H1 (cell line): ENCODE measurements around the gene PDE4B. TPM values are rescaled to one million over a fixed set of nuclear protein-coding genes. Genes with fewer than 3 reads are reported as not detected.

ENCODE experiments used
- CTCF ChIA-PET: fragments of 300-600 bp; sonication (Branson Sonifier 250); formaldehyde crosslinking; loops from one replicate; lab custom pipeline; 2021; ENCODE audit not compliant: partially characterized antibody; lab: Charles Lee
- POLR2A ChIA-PET: fragments of 300-600 bp; sonication (Branson Sonifier 250); formaldehyde crosslinking; loops from one replicate; lab custom pipeline; 2021; ENCODE audit warnings: inconsistent platforms; ENCODE audit not compliant: partially characterized antibody; lab: Charles Lee
- DNase-seq, 2 experiments: peaks; one replicate each; pipeline versions ENCODE4 v3.0.0 to v3.0.0-alpha.2; 2010 to 2022; ENCODE audit warnings: low spot score in 2 of 2, low read depth in 1 of 2, mixed read lengths in 1 of 2
- FAIRE-seq: peaks from 2 replicates; lab custom pipeline; 2011; peaks lifted over from hg19 to GRCh38; lab: Jason Lieb, UNC
- H2AFZ ChIP-seq: 2 replicates; pipeline ENCODE4 v1.8.1; 2012; ENCODE audit warnings: low read length, inconsistent platforms
- H2AK5ac ChIP-seq: 2 replicates; pipeline ENCODE4 v1.6.1; 2013; ENCODE audit warnings: low read depth, low read length
- H2BK120ac ChIP-seq: replicated peaks from 2 replicates; pipeline ENCODE3; 2013; ENCODE audit warnings: low read depth, low read length, inconsistent platforms
- H2BK12ac ChIP-seq: 2 replicates; pipeline ENCODE4 v1.6.1; 2013; ENCODE audit warnings: low read depth, low read length
- H2BK15ac ChIP-seq: 2 replicates; pipeline ENCODE4 v1.6.1; 2013; ENCODE audit warnings: low read length
- H2BK20ac ChIP-seq: 2 replicates; pipeline ENCODE4 v1.6.1; 2013; ENCODE audit warnings: low read length
- H2BK5ac ChIP-seq: 2 replicates; pipeline ENCODE4 v1.6.1; 2013; ENCODE audit warnings: low read depth, low read length
- H3K14ac ChIP-seq: 2 replicates; pipeline ENCODE4 v1.6.1; 2013; ENCODE audit warnings: inconsistent platforms; ENCODE audit not compliant: insufficient read length
- H3K18ac ChIP-seq: 2 replicates; pipeline ENCODE4 v1.6.1; 2013; ENCODE audit warnings: low read length; ENCODE audit errors: extremely low read depth
- H3K23ac ChIP-seq: 2 replicates; pipeline ENCODE4 v1.6.1; 2013; ENCODE audit warnings: inconsistent platforms; ENCODE audit not compliant: insufficient read length
- H3K23me2 ChIP-seq: 2 replicates; pipeline ENCODE4 v1.6.1; 2013; ENCODE audit warnings: low read depth, low read length
- H3K27ac ChIP-seq: 2 replicates; pipeline ENCODE4 v1.6.1; 2011; ENCODE audit warnings: low read depth, low read length, inconsistent platforms
- H3K27me3 ChIP-seq, 4 experiments: replicated peaks in 1 of 4; 1 replicate in 1 of 4; 2 replicates in 3 of 4; pipeline versions ENCODE4 v1.6.1 to v1.8.1; 2011 to 2013; ENCODE audit warnings: low read length in 3 of 4, mild to moderate bottlenecking in 3 of 4, inconsistent platforms in 2 of 4, mixed read lengths in 2 of 4, moderate library complexity in 1 of 4; ENCODE audit not compliant: control insufficient read depth in 3 of 4, insufficient read depth in 3 of 4; ENCODE audit errors: extremely low read depth in 1 of 4
- H3K36me3 ChIP-seq, 4 experiments: 2 replicates each; pipeline versions ENCODE4 v1.6.1 to v1.8.1; 2011 to 2013; ENCODE audit warnings: mild to moderate bottlenecking in 4 of 4, low read length in 3 of 4, moderate library complexity in 2 of 4, control low read depth in 1 of 4, inconsistent platforms in 1 of 4; ENCODE audit not compliant: insufficient read depth in 4 of 4, control insufficient read depth in 2 of 4
- H3K4ac ChIP-seq: replicated peaks from 2 replicates; pipeline ENCODE3; 2013; ENCODE audit warnings: low read length, low read depth, mixed read lengths, inconsistent platforms; ENCODE audit not compliant: insufficient read length
- H3K4me1 ChIP-seq, 4 experiments: replicated peaks in 1 of 4; 1 replicate in 1 of 4; 2 replicates in 3 of 4; pipeline versions ENCODE4 v1.6.1 to v1.8.1; 2011 to 2013; ENCODE audit warnings: low read length in 3 of 4, inconsistent platforms in 2 of 4, mixed read lengths in 1 of 4; ENCODE audit not compliant: insufficient read depth in 4 of 4, control insufficient read depth in 3 of 4
- H3K4me2 ChIP-seq, 2 experiments: 2 replicates each; pipeline versions ENCODE4 v1.6.1 to v1.8.1; 2011 to 2013; ENCODE audit warnings: low read depth in 2 of 2, low read length in 2 of 2, control low read depth in 1 of 2, inconsistent platforms in 1 of 2, mild to moderate bottlenecking in 1 of 2; ENCODE audit not compliant: insufficient read depth in 1 of 2
- H3K4me3 ChIP-seq, 4 experiments: fragments of 200-600, 300-600 bp in 1 of 4; sonication (generic), shearing (Covaris generic), sonication (Bioruptor Twin) in 1 of 4; 2 replicates each; pipeline versions ENCODE4 v1.5.1 to v1.8.1; 2011 to 2016; ENCODE audit warnings: low read length in 4 of 4, low read depth in 3 of 4, control low read depth in 2 of 4, inconsistent platforms in 2 of 4, mild to moderate bottlenecking in 2 of 4, mixed read lengths in 1 of 4, moderate library complexity in 1 of 4; ENCODE audit not compliant: insufficient read depth in 2 of 4; ENCODE audit errors: extremely low read depth in 1 of 4
- H3K56ac ChIP-seq: replicated peaks from 2 replicates; pipeline ENCODE3; 2013; ENCODE audit warnings: low read depth, mild to moderate bottlenecking, mixed read lengths, low read length, inconsistent platforms; ENCODE audit not compliant: insufficient read length
- H3K79me1 ChIP-seq: 2 replicates; pipeline ENCODE4 v1.6.1; 2013; ENCODE audit warnings: low read depth, low read length, control low read depth
- H3K79me2 ChIP-seq, 2 experiments: 2 replicates each; pipeline versions ENCODE4 v1.6.1 to v1.8.1; 2012 to 2013; ENCODE audit warnings: low read length in 2 of 2, mild to moderate bottlenecking in 2 of 2, inconsistent platforms in 1 of 2; ENCODE audit not compliant: insufficient read depth in 2 of 2, control insufficient read depth in 1 of 2
- H3K9ac ChIP-seq, 4 experiments: replicated peaks in 1 of 4; 1 replicate in 1 of 4; 2 replicates in 3 of 4; pipeline versions ENCODE4 v1.6.1 to v1.8.1; 2011 to 2013; ENCODE audit warnings: low read depth in 3 of 4, low read length in 3 of 4, control low read depth in 2 of 4, mild to moderate bottlenecking in 2 of 4, moderate library complexity in 2 of 4, inconsistent platforms in 1 of 4; ENCODE audit errors: extremely low read depth in 1 of 4
- H3K9me3 ChIP-seq, 2 experiments: 2 replicates each; pipeline versions ENCODE4 v1.6.1 to v1.8.1; 2012 to 2013; ENCODE audit warnings: mild to moderate bottlenecking in 2 of 2, moderate library complexity in 2 of 2, control low read depth in 1 of 2, inconsistent platforms in 1 of 2, low read depth in 1 of 2, low read length in 1 of 2, mixed read lengths in 1 of 2; ENCODE audit not compliant: insufficient read depth in 2 of 2
- H4K20me1 ChIP-seq, 2 experiments: replicated peaks in 1 of 2; 2 replicates each; pipeline versions ENCODE3 to v1.8.1; 2011 to 2013; ENCODE audit warnings: inconsistent platforms in 2 of 2, low read length in 2 of 2, mild to moderate bottlenecking in 1 of 2; ENCODE audit not compliant: insufficient read depth in 2 of 2, control insufficient read depth in 1 of 2
- H4K5ac ChIP-seq: 2 replicates; pipeline ENCODE4 v1.6.1; 2013; ENCODE audit warnings: low read length, low read depth, mixed read lengths, inconsistent platforms; ENCODE audit not compliant: insufficient read length
- H4K8ac ChIP-seq: 2 replicates; pipeline ENCODE4 v1.8.0; 2013; ENCODE audit warnings: mild to moderate bottlenecking, moderate library complexity, low read length, inconsistent platforms; ENCODE audit not compliant: insufficient read depth; ENCODE audit errors: extremely low read depth
- H4K91ac ChIP-seq: replicated peaks from 2 replicates; pipeline ENCODE3; 2013; ENCODE audit warnings: low read length, mixed read lengths, inconsistent platforms; ENCODE audit not compliant: insufficient read length
- CHD1 ChIP-seq: IDR thresholded peaks from 2 replicates; pipeline ENCODE4 v1.6.1; 2012; ENCODE audit warnings: low read depth, low read length, improper control_type of control experiment
- FOSL1 ChIP-seq: IDR thresholded peaks from 2 replicates; pipeline ENCODE4 v1.6.1; 2011; ENCODE audit warnings: mild to moderate bottlenecking, low read depth, low read length, moderate library complexity; ENCODE audit not compliant: insufficient read depth
- HDAC2 ChIP-seq, 2 experiments: fragments of 300-600 bp in 1 of 2; sonication (generic) in 1 of 2; IDR thresholded peaks; 2 replicates each; pipeline ENCODE4 v1.6.1; 2011 to 2012; ENCODE audit warnings: low read depth in 2 of 2, low read length in 2 of 2, mild to moderate bottlenecking in 2 of 2, moderate library complexity in 2 of 2, borderline replicate concordance in 1 of 2, inconsistent platforms in 1 of 2
- NANOG ChIP-seq: IDR thresholded peaks from 2 replicates; pipeline ENCODE4 v1.6.1; 2011; ENCODE audit warnings: low read length, low read depth, mild to moderate bottlenecking, inconsistent platforms; ENCODE audit not compliant: insufficient read depth, poor library complexity, severe bottlenecking
- PHF8 ChIP-seq: fragments of 200-600 bp; sonication (generic); conservative IDR thresholded peaks from 2 replicates; pipeline ENCODE4 v1.7.1; 2012; ENCODE audit warnings: low read depth, mild to moderate bottlenecking, inconsistent platforms, low read length, moderate library complexity
- POU5F1 ChIP-seq: IDR thresholded peaks from 2 replicates; pipeline ENCODE4 v1.6.1; 2011; ENCODE audit warnings: low read depth, mild to moderate bottlenecking, low read length, moderate library complexity
- SIRT6 ChIP-seq: IDR thresholded peaks from one replicate; pipeline ENCODE4 v1.7.1; 2012; ENCODE audit warnings: low read length, inconsistent platforms
- SP1 ChIP-seq: IDR thresholded peaks from 2 replicates; pipeline ENCODE4 v1.6.1; 2011; ENCODE audit warnings: low read depth, low read length
- SRF ChIP-seq: IDR thresholded peaks from 2 replicates; pipeline ENCODE4 v1.6.1; 2011; ENCODE audit warnings: mild to moderate bottlenecking, low read depth, low read length, moderate library complexity
- WGBS, 2 experiments: shearing (Covaris generic) in 1 of 2; methylation state at CpG; one replicate each; pipeline versions ENCODE4 v1.1.6 to v1.1.7; 2013 to 2015; ENCODE audit warnings: low lambda C conversion rate in 2 of 2, mixed read lengths in 2 of 2, inconsistent platforms in 1 of 2, low coverage in 1 of 2, missing lambda C conversion rate in 1 of 2; ENCODE audit not compliant: insufficient replicate concordance in 2 of 2, insufficient coverage in 1 of 2, insufficient read length in 1 of 2; ENCODE audit errors: extremely low coverage in 1 of 2, missing lambda C conversion rate in 1 of 2; 5-methylcytosine and 5-hydroxymethylcytosine counted together
- polyA plus RNA-seq, 7 experiments: library from polyadenylated mRNA; depleted of rRNA in 3 of 7; stranded (reverse) in 5 of 7; unstranded in 2 of 7; fragments of >200 nt in 5 of 7; fragments of 200-250 nt in 2 of 7; gene quantifications; 1 replicate in 5 of 7; 2 replicates in 1 of 7; 4 replicates in 1 of 7; pipeline versions ENCODE4 v1.2.1 to v1.2.3, GENCODE V29; 2011 to 2013; ENCODE audit warnings: missing spikeins in 2 of 7, mixed read lengths in 2 of 7
- total RNA-seq: library from RNA; stranded (reverse); fragmentation: NEBNext Ultra II Directional; extraction: Animal tissue kit (Norgen Biotek cat#: 25700); gene quantifications from 2 replicates; pipeline ENCODE4 v1.2.1, GENCODE V29; 2021
- TF ChIP-seq, protein P1 (sequence below), 3 experiments: IDR thresholded peaks; 1 replicate in 2 of 3; 2 replicates in 1 of 3; pipeline versions ENCODE4 v1.5.1 to v1.6.1; 2011; ENCODE audit warnings: low read length in 3 of 3, mild to moderate bottlenecking in 3 of 3, inconsistent platforms in 2 of 3, low read depth in 1 of 3, moderate library complexity in 1 of 3; ENCODE audit not compliant: insufficient read depth in 1 of 3; ENCODE audit errors: control extremely low read depth in 1 of 3
- TF ChIP-seq, protein P2 (sequence below): IDR thresholded peaks from 2 replicates; pipeline ENCODE4 v1.6.1; 2012; ENCODE audit warnings: inconsistent platforms

PDE4B gene
- total and polyA plus RNA-seq, 2 of the 8 experiments (the other 6 are each of a cell fraction or from before 2014, with no cell fraction given): 5.0 to 15.1 TPM

DNA sequence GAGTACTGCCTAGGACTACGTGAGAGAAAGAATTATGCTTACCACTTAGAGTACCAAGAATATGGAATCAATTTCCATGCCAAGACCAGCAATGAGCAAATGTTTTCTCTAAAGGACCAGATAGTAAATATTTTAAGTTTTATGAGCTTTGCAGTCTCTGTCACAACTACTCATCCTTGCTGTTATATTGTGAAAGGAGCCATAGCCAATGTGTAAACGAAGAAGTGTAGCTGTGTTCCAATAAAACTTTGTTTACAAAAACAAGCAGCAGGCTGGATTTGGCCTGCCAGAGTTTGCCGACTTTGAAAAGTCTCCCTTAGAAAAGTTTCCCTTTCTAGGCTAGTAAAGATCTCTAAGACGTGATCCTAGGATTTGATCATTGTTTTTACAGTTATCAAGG, 128.8 kb downstream of the PDE4B start:
- Histone ChIP-seq H2BK5ac (no peak overlapping the region), H3K4me3 (no peak overlapping the region), H3K9me3 (no peaks in the 10 kb centered on the region), H3K56ac (no peak overlapping the region), H3K14ac (no peak overlapping the region), H3K18ac (no peak overlapping the region), H4K8ac (no peak overlapping the region), H3K79me1 (no peaks in the 10 kb centered on the region), H3K23me2 (no peaks in the 10 kb centered on the region), H3K27ac (no peak overlapping the region), H2BK20ac (no peak overlapping the region), H3K9ac (no peak overlapping the region), H3K4ac (no peak overlapping the region), H4K5ac (no peak overlapping the region), H3K4me1 (no peaks in the 10 kb centered on the region), H3K4me2 (no peak overlapping the region), H4K91ac (no peak overlapping the region), H2AFZ (no peak overlapping the region; the same call in 1 of the 2 replicates), H2AK5ac (no peak overlapping the region), H2BK120ac (no peak overlapping the region), H2BK15ac (no peak overlapping the region), H3K23ac (no peak overlapping the region), H3K27me3 (no peaks in the 10 kb centered on the region), H2BK12ac (no peak overlapping the region), H3K36me3 (no peaks in the 10 kb centered on the region), H3K79me2 (no peaks in the 10 kb centered on the region), H4K20me1 (no peaks in the 10 kb centered on the region)
- CTCF ChIA-PET: no interaction called here
- WGBS, 2 experiments: 78% methylated on average over 4 of the region's 4 CpGs; no CpG with 5 or more reads in 1 of the 2 experiments
- FAIRE-seq (no peak), DNase-seq (no peak)
- POLR2A ChIA-PET: no interaction called here
- TF ChIP-seq POU5F1 (no peak), SRF (no peak), NANOG (no peak), CHD1 (no peak), FOSL1 (no peak), PHF8 (no peak), HDAC2 (IDR thresholded peaks at IDR 0.05; ENCODE audit: borderline replicate concordance in 1 of 2, low read depth in 2 of 2, low read length in 2 of 2) (no peak), SIRT6 (no peak), SP1 (no peak)
- TF ChIP-seq, protein P1, sequence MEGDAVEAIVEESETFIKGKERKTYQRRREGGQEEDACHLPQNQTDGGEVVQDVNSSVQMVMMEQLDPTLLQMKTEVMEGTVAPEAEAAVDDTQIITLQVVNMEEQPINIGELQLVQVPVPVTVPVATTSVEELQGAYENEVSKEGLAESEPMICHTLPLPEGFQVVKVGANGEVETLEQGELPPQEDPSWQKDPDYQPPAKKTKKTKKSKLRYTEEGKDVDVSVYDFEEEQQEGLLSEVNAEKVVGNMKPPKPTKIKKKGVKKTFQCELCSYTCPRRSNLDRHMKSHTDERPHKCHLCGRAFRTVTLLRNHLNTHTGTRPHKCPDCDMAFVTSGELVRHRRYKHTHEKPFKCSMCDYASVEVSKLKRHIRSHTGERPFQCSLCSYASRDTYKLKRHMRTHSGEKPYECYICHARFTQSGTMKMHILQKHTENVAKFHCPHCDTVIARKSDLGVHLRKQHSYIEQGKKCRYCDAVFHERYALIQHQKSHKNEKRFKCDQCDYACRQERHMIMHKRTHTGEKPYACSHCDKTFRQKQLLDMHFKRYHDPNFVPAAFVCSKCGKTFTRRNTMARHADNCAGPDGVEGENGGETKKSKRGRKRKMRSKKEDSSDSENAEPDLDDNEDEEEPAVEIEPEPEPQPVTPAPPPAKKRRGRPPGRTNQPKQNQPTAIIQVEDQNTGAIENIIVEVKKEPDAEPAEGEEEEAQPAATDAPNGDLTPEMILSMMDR (IDR thresholded peaks at IDR 0.05; ENCODE audit: control extremely low read depth in 1 of 3, insufficient read depth in 1 of 3, low read depth in 1 of 3, low read length in 3 of 3): no peak
- TF ChIP-seq, protein P2, sequence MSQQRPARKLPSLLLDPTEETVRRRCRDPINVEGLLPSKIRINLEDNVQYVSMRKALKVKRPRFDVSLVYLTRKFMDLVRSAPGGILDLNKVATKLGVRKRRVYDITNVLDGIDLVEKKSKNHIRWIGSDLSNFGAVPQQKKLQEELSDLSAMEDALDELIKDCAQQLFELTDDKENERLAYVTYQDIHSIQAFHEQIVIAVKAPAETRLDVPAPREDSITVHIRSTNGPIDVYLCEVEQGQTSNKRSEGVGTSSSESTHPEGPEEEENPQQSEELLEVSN: no peak
